Fibroblast of lung (primary cell): Measurements from ENCODE around the gene ST6GALNAC4.

Experiments used
- CTCF ChIP-seq, 2 donors: IDR thresholded peaks in 1 of 2; conservative IDR thresholded peaks in 1 of 2; 1 replicate in 1 of 2; 2 replicates in 1 of 2; pipeline ENCODE4 v1.5.1; 2011 to 2012; ENCODE audit warnings: low read length in 2 of 2, control low read depth in 1 of 2, inconsistent platforms in 1 of 2, low read depth in 1 of 2, mild to moderate bottlenecking in 1 of 2
- EZH2 ChIP-seq: IDR thresholded peaks from 2 replicates; pipeline ENCODE4 v1.5.1; 2012; ENCODE audit warnings: low read length, control low read depth, mild to moderate bottlenecking; ENCODE audit errors: missing control alignments

- TF ChIP-seq CTCF (conservative IDR thresholded peaks at IDR 0.05 in 1 of 2, IDR thresholded peaks at IDR 0.05 in 1 of 2; ENCODE audit: low read depth in 1 of 2, low read length in 2 of 2) (no peak), EZH2 (no peak)
These were observed 42.6 kb upstream of the ST6GALNAC4 start for GRCh38 chr9:127959398-127959797.
